Activated gamma-delta T cell treated with anti-CD3 and anti-CD28 coated beads, Interleukin-2, amount 50 U/mL, for 16 hours (primary cell): ENCODE results near the gene NAPB.

ENCODE experiments used
- DNase-seq: peaks from one replicate; pipeline ENCODE4 v3.0.0-alpha.2; 2020; ENCODE audit warnings: low read depth

NAPB gene

DNA sequence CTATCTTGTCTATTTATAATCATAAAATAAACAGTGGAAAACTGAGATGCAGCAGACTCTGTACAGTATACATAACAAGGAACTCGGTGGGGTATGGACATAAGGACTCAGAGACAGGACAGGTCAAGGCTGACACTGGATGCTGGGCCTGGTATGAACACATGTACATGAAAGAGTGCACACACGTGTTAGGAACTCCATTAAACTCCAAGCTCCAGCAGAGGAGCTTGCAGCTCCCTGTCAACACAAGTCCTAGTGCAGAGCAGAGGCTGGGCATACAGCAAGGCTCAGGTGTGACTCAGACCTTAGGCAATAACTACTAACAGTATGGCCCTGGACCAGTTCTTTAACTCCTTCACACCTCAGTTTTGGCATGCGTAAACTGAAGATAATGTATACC is 17.1 kb downstream of the NAPB start:
- DNase-seq: no peak

DNA sequence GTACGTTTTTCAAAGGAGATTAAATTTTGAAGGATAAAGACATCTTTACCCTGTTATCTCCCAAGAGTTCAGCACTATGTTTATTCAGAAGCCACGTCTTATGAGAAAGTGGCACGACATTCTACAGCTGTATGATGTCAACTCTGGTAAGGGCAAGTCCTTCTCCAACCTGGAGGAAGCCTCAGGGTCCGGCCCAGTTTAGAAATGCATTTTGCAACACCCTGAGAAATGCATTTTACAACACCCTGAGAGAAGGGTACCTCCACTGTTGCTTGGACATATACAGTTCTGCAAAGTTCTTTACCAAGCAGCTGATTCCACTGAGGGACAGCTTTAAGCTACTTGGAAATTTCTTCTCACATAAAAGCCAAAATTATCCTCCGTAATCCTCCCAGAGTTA is 17.5 kb downstream of the NAPB start:
- no peak for DNase-seq

DNA sequence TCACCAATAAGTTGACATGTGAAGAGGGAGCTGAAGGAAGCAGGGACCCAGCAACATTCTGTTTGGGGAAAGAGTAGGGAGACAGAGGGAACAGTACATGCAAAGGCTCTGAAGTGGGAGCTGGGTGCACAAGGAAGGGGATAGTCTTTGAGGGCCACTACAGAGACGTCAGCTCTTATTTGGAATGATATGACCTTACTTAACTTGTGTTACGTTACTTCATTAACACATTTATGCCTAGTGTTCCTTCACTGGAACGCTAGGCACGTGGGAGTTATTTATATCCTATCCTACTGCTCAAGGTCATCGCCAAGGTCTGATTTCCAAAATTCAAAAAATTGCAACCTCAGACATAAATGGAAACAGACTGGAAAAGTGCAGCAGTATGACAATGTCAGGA is 20.2 kb downstream of the NAPB start:
- DNase-seq: no peak

DNA sequence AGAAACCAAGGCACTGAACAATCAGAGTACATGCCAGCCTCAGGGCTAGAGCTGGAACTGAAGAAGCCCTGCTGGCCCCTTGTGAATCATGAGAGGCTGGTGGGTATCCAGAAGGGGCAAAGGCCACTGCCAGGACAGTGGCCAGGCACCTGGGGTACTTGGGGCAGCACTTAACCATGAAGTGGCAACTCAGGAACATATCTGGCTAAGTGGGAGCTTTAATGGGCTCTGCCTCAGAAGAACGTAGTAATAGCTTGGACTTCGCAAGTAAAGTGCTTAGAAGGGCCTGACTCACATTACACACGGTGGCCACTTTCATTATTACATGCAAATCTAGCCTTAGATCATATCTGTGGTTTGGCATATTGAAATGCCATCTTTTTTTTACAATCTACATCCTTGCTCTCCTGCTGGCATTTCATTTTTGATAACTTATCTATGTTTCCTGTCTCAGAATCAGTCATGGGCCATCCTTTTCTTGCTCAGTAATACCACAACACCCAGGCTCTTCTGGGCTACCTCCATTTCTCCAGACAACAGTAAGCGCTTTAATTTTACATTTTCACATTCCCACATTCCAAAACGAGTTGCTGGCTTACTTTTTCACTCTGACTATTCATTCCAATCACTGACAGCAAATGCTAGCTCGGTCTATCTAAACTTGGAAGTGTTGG is 21.6 kb downstream of the NAPB start:
- DNase-seq: no peak

DNA sequence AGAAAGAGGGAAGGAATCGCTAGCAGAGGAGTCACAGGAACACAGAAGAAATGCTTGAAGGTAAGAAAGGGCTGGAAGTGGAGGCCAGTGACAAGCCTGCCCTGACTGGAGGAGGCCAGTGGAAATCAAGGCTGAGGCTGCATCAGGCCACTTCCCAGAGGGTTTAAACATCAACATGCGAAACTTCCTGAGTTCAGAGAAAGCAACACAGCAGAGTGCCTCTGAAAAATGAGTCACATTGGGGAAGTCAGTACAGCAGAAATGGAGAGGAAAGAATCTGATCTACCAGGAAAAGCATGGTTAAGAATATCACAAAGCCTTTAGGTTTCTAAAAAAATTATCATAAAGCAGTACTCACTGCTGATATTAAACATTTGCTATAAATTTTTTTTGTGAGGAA is 23.3 kb downstream of the NAPB start:
- no peak for DNase-seq

DNA sequence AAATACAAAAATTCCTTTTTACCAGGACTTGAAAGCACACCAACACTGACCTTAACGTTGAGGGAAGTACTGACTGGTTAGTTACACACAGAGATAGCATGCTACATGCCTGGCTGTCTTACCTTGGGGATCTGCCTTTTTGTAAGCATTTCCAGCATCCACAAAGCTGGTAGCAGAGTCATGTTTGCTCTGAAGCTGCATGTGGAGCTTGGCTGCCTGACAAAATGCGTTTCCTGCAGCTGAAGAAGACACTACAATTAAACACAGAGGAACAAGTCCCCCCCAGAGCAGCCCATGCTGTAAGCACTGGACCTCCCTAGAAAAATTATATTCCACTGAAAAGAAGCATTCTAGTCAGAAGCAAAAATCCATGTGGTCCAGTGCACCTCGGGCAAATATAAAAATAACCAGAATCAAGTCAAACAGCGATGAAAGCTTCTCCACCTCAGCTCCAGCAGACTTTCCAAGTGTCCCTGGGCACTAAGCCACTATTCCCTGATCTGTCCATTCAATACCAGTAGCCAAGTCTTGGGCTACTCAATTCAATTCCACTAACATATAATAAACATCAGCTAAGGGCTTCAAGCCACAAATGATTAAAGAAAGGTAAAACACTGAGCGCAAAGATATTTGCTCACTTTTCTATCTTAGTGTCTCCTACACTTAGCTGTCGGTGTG is 24.2 kb downstream of the NAPB start:
- no peak for DNase-seq

DNA sequence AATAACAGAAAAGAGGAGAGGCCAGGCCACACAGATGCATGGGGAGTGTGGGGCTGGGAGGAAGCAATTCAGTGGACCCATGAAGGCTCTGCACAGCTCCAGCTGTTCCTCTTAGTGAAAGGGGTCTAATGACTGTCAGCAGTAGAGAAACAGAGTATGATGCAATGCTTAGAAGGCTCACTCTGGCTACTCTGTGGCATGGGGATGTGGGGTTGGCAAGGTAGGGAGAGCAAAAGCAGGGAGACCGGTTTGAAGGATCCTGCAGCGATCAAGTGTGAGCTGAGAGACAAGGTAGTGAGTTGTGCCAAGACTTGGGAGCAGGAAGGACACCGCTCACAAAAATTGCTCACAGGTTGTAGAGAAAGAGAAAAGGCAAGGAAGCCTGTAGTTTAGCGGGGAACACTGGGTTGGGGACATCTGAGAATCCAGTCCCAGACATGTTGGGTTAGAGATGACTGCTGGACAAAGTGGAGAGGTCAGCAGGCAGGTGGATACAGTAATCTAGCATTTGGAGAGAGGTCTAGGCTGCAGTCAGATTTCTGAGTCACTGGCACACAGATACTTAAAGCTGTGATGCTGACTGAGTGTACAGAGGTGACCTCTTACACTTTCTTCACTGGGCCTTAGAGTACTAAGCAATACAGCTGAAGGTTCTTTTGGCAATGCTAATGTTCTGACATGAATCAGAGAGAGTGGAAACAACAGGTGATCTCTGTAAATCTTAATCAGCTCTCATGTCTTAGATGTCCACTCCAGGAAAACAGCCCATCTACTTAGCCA is 27.1 kb downstream of the NAPB start:
- no peak for DNase-seq

DNA sequence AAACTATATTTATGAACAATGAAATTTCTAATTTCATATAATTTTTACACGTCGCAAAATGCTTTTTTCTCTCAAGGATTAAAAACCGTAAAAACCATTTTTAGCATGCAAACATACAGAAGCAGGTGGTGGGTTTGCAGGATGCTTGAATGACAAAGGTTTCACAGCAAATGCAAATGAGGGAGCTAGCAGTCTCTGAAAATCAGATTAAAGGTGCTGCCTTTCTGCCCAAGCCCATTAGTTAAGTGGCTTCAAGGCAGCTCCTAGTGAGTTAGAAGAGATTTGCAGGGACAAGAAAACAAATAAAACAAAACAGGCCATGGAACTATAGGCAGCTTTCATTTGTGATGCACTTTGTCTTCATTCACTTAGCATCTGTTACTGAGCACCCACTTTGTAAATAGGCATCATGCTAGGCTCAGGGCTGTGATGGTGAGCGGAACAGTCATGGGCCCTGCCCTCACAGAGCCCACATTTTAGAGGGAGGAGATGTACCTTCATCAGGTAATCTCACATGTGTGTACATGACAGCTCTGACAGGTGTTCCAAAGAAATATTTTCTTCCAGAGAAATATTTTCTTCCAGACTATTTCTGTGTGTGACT is 29.5 kb downstream of the NAPB start:
- DNase-seq: no peak

DNA sequence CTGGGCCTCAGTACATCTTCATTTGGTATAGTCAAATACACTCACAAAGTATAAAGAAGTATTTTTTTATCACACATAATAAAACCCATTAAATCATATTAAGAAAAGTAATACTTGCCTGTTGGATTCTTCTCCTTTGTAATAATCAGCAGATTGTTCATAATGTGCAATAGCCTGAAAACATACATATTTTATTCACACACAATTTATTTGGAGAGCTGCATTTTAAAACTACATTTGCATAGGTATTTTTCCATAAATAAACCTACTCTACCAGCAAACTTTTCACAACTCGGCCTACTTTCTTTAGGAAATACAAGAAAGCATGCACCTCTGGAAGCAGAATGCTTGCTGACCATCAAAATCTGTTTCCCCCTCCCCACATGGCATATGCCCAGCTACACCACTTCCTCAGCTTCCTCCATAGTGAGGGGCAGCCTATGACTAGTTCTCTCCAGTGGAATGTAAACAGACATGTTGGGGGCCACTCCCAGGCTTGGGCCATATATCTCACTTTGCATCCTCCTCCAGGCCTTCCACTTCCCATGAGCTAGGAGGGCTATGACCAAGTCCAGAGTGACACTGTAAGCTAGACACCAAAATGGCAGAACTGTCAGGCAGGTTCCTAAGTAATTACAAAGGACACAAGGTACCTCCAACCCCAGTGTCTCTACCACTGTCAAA is 31.1 kb downstream of the NAPB start:
- no peak for DNase-seq

DNA sequence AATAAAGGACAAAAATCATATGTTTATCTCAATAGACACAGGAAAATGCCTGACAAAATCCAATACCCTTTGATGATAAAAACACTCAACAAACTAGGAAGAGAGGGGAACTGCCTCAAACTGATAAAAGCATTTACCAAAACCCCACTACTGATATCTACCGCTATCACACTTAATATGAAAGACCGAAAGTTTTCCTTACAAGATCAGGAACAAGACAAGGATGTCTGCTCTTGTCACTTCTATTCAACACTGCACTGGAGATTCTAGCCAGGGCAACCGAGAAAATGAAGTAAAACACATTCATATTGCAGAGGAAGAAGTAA is 34.2 kb downstream of the NAPB start:
- DNase-seq: no peak

DNA sequence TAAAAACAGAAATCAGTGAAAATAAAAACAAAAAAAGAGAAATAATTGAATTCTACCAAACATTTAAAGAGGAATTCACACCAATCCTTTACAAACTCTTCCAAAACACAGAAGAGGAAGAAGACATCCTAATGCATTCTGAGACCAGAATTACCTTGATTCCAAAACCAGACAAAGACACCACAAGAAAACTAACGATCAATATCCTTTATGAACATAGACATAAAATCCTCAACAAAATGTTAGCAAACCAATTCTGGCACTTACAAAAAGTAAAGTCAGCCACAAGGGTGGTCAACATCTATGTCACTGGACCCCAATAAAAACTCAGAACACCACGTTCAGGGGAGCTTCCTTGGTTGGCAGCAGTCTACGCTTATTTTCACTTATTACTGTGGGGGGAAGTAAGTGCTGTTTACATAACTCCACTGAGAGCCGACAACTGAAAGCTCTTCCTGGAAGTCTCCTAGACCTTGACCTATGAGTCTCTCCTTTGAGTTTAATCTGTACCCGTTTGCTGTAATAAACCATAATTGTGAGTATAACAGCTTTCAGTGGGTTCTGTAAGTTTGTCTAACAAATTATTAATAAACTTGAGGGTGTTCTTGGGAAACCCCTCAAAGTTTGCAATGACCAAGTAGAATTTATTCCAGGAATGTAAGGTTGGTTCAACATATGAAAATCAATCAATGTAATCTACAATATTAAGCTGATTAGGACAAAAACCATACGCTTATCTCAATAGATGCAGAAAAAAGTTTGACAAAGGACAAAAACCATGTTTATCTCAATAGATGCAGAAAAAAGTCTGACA is 34.8 kb downstream of the NAPB start:
- DNase-seq: no peak

DNA sequence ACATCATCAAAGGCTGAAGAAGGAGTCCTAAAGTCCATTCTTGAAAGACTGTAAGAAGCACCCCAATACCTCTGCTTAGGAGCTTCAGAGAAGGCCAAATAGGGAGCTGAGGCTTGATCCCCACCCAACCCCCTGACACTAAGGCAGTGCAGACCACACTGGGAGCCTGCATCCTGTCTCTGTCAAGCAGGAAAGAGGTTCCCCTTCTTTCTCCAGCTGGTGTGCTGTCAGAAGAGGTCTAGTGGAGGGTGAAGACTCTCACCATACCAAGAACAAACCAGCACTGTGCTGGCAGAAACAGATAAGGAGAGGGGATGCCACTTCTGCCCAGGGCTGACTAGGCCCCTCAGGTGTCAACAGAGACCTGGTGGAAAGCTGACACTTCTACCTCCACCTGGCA is 39.4 kb downstream of the NAPB start:
- no peak for DNase-seq

DNA sequence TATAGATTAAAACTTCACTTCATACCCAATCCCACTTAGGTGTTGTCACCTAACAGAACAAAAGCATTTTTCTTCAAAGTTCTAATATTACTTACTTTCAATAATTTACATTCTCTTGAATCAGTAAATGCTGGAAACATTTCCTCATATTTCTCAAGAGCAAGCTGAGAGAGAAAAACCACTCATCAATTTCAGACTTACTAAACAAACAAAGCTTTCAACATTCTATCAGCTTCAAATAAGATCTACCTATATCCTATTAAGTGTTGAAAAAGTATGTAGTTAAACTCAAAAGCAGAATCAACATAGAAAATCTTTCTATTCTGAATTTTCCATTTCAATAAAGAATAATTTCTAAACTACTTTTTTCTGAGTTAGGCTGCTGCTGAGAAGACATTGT is 41.5 kb downstream of the NAPB start:
- no peak for DNase-seq

DNA sequence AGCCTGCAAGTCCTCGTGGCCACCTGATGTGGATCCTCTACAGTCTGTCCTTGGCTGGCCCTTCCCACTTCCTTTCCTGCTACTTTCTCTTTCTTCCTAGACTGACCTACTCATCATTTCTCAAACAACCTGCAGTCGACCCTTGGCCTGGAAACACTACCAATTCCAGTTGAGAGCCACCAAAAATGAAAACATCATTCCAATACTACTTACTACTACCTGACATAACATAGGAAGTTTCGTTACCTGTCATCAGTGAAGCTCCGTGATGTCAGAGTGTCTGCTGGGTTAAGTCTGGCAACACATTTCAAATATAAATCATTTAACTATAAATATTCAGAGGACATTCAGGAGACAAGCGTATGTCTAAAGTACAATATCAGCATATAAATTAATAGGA is 45.5 kb downstream of the NAPB start:
- DNase-seq: no peak

DNA sequence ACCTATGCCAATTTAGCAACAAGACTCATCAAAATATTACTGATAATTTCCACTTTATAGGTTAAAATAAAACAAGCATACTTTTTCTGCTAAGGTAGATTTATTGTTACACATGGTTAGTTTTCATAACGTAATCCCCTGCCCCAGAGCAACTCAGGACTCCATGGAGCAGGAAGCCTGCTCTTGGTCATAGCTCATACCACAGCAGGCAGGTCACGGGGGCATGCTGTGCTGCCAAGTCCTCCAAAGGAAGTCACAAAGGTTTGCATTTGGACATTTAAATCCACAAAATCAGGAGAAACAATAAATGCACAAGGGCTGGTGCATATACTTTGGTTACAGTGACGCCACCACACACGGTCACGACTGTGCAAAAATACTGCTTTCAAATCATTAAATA is 46.8 kb downstream of the NAPB start:
- no peak for DNase-seq

DNA sequence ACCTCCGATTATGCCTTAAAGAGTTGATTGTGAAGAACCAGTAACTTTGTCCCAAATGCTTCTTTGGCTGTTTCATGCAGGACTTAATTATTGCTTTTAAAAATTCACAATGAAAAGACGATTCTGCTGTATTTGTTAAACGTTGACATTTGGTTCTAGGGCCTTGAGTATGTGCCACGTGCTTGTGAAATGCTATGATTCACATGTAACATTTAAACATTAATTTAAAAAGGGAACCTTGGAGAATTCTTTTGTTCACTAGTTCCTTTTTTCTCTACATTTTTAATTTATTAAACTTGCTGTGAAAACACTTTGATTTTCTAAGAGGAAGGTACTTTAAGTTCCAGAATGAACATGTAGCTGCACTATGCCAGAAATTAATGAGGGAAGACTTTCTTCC is 49.8 kb downstream of the NAPB start:
- DNase-seq: no peak

DNA sequence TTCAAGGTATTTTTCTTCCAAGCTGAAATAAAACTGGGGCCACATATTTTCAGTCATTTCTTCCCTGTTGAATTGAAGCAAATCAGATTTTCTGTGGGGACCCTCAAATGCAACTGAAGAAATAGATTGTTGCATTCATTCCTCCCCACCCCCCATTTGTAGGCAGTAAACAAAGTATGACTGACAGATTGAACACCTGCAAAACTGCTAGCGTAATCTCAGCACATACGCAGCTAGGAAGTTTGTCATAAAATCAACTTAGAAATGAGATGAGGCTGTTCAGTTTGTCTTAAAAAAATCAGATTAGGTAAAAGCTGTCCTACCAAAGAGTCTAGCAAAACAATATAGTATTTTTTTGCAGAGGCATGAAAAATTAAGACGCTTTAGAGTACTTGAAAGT is 50.4 kb downstream of the NAPB start:
- no peak for DNase-seq

DNA sequence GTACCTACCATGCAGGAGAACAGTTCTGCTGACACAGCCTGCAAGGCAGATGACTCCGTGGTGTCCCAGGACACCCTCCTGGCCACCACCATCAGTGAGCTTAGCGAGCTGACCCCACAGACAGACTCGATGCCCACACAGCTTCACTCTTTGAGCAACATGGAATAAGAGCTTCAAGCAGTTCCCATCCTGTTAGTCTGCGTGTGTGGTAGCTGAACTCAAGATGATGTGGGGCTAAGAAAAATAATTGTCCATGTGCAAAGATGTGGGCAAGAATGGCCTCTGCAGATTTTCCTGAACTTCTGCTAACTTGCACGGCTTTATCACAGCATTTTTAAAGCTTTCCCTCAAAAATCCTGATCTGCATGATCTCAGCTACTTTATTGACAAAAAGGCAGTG is 51.0 kb downstream of the NAPB start:
- no peak for DNase-seq

DNA sequence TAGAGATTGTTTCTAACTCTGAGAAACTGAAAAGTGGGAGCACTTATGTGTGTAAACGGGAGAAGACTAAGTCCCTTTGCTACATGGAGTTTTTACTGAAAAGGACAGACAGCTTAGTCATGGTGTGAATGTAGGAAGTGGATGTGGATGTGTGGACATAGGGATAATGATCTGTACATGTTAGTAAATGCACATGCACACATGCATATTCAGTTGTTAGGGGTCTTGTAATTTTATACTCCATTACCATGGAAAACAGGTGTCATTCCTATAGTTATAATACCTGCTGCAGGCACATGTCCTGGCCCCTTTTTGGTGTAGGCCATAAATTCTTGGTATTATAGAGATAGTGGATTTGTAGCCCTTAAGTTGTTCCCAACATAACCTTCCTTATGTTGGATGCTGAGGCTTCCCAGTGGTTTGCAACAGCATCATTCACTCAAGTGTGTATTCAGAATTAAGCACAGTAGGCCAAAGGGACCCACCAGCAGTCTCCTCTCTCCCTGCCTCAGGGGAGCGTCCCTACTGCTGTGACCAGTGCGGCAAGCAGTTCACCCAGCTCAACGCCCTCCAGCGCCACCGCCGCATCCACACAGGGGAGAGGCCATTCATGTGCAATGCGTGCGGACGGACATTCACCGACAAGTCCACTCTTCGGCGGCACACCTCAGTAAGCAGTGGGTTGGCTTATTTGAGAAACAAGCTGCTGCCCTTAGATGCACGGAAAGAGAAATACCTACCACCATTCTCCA is 52.0 kb downstream of the NAPB start:
- no peak for DNase-seq

DNA sequence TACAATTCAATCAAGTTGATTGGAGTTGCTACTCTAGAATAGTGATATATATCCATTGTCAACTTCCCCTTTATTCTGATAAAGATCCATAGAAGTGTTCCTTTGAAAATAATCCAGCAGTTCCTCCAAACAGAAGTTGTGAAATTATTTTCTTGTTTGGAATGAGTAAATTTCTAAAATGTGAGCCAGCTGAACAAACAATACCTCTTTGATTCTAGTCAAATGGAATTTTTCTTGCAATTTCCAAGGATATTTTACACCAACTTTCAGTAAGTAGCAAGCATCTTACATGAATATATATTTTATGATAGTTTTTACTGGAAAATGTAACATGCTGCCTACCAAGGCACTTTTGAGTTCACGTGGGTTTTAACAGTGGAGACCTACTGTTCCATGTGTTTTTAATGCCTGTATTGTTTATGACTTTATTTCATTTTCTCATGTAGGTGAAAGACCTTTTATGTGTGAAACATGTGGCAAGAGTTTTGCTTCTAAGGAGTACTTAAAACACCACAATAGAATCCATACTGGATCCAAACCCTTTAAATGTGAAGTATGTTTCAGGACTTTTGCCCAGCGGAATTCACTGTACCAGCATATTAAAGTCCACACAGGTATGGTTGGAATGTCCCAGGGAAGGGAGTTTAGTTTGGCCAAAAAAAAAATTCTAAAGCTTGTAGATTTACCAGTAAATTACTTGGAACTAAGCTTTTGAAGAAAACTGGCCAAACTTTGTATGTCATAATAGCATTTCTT is 52.8 kb downstream of the NAPB start:
- no peak for DNase-seq
